HEK293 (cell line): ENCODE results near the gene CAPN8.

Experiments
- REST ChIP-seq: fragments of 450-650 bp; formaldehyde crosslinking; IDR thresholded peaks from 2 replicates; pipeline ENCODE4 v1.5.1; 2016; ENCODE audit warnings: missing biosample characterization, missing genetic modification characterization
- SALL2 ChIP-seq: fragments of 450-650 bp; formaldehyde crosslinking; IDR thresholded peaks from 2 replicates; pipeline ENCODE4 v1.5.0; 2017; ENCODE audit warnings: missing biosample characterization, mild to moderate bottlenecking, missing genetic modification characterization, borderline replicate concordance
- SP2 ChIP-seq: fragments of 450-650 bp; formaldehyde crosslinking; IDR thresholded peaks from 2 replicates; pipeline ENCODE4 v1.5.1; 2016; ENCODE audit warnings: missing biosample characterization, missing genetic modification characterization
- TSHZ1 ChIP-seq: fragments of 450-650 bp; formaldehyde crosslinking; IDR thresholded peaks from 2 replicates; pipeline ENCODE4 v1.5.1; 2016; ENCODE audit warnings: missing biosample characterization, missing genetic modification characterization, borderline replicate concordance
- YY1 ChIP-seq: fragments of 450-650 bp; formaldehyde crosslinking; IDR thresholded peaks from 2 replicates; pipeline ENCODE4 v1.5.1; 2018; ENCODE audit warnings: missing biosample characterization, missing genetic modification characterization
- ZFP41 ChIP-seq: fragments of 450-650 bp; formaldehyde crosslinking; IDR thresholded peaks from 2 replicates; pipeline ENCODE4 v1.5.1; 2016; ENCODE audit warnings: missing biosample characterization, missing genetic modification characterization, borderline replicate concordance
- ZNF274 ChIP-seq, 2 experiments: fragments of 200-500 bp in 1 of 2; fragments of 450-650 bp in 1 of 2; sonication (Bioruptor generic) in 1 of 2; formaldehyde crosslinking in 1 of 2; IDR thresholded peaks; 2 replicates each; pipeline versions ENCODE4 v1.5.1 to v1.6.1; 2014 to 2016; ENCODE audit warnings: borderline replicate concordance in 1 of 2, inconsistent platforms in 1 of 2, low read length in 1 of 2, missing biosample characterization in 1 of 2, missing genetic modification characterization in 1 of 2
- TF ChIP-seq, protein P1 (sequence below): fragments of 450-650 bp; formaldehyde crosslinking; IDR thresholded peaks from 2 replicates; pipeline ENCODE4 v1.5.1; 2017; ENCODE audit warnings: missing biosample characterization, missing genetic modification characterization
- TF ChIP-seq, protein P2 (sequence below): fragments of 450-650 bp; formaldehyde crosslinking; IDR thresholded peaks from 2 replicates; pipeline ENCODE4 v1.5.1; 2016; ENCODE audit warnings: missing biosample characterization, missing genetic modification characterization

GRCh38 chr1:223711747-223712193, 46.3 kb upstream of the CAPN8 start:
- TF ChIP-seq YY1 (tag by site-specific recombination) (no peak), TSHZ1 (tag by site-specific recombination) (0 out of 2 replicates have a peak, but pooled peaks have one; percentile 51), SP2 (tag by site-specific recombination) (no peak), ZNF274 (IDR thresholded peaks at IDR 0.05; ENCODE audit: low read length) (no peak), ZNF274 (tag by site-specific recombination; IDR thresholded peaks at IDR 0.05; ENCODE audit: borderline replicate concordance) (no peak), SALL2 (tag by site-specific recombination) (no peak), REST (tag by site-specific recombination) (no peak), ZFP41 (tag by site-specific recombination) (no peak)
- TF ChIP-seq, protein P1, sequence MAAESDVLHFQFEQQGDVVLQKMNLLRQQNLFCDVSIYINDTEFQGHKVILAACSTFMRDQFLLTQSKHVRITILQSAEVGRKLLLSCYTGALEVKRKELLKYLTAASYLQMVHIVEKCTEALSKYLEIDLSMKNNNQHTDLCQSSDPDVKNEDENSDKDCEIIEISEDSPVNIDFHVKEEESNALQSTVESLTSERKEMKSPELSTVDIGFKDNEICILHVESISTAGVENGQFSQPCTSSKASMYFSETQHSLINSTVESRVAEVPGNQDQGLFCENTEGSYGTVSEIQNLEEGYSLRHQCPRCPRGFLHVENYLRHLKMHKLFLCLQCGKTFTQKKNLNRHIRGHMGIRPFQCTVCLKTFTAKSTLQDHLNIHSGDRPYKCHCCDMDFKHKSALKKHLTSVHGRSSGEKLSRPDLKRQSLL (tag by site-specific recombination): no peak
- TF ChIP-seq, protein P2, sequence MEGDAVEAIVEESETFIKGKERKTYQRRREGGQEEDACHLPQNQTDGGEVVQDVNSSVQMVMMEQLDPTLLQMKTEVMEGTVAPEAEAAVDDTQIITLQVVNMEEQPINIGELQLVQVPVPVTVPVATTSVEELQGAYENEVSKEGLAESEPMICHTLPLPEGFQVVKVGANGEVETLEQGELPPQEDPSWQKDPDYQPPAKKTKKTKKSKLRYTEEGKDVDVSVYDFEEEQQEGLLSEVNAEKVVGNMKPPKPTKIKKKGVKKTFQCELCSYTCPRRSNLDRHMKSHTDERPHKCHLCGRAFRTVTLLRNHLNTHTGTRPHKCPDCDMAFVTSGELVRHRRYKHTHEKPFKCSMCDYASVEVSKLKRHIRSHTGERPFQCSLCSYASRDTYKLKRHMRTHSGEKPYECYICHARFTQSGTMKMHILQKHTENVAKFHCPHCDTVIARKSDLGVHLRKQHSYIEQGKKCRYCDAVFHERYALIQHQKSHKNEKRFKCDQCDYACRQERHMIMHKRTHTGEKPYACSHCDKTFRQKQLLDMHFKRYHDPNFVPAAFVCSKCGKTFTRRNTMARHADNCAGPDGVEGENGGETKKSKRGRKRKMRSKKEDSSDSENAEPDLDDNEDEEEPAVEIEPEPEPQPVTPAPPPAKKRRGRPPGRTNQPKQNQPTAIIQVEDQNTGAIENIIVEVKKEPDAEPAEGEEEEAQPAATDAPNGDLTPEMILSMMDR (tag by site-specific recombination): no peak
